IMR-90 (cell line): Measurements from ENCODE around the gene GGT1. TPM values are rescaled to one million over a fixed set of nuclear protein-coding genes. Genes with fewer than 3 reads are reported as not detected.
"Not testable (repeated sequence)": the region's sequence is repeated elsewhere in the genome, so short reads cannot be mapped to it uniquely, and the experiment has no call there.

ENCODE experiments used
- ATAC-seq: fragments of 200-7000 bp; cut with Tn5 transposase; 2 replicates; pipeline ENCODE4 v1.9.1; 2020; ENCODE audit warnings: low read depth, mild to moderate bottlenecking, moderate library complexity
- BruUV-seq: library from RNA; stranded (reverse); fragments of 400-500 nt; replicated peaks from 2 replicates; lab custom pipeline; 2021; lab: Mats Ljungman, UMichigan
- CTCF ChIA-PET: fragments of 300-600 bp; formaldehyde crosslinking; extraction: SDS; loops from one replicate; lab custom pipeline; 2021; ENCODE audit warnings: antibody characterized with exemption; lab: Yijun Ruan, JAX
- POLR2A ChIA-PET: fragments of 300-600 bp; sonication (Branson Sonifier 250); formaldehyde crosslinking; loops from one replicate; lab custom pipeline; 2022; ENCODE audit warnings: antibody characterized with exemption; ENCODE audit not compliant: unreplicated experiment; lab: Charles Lee
- DNase-seq: peaks from one replicate; pipeline ENCODE4 v3.0.0; 2013
- H2AFZ ChIP-seq: replicated peaks from 2 replicates; pipeline ENCODE3; 2013; ENCODE audit warnings: low read length, mild to moderate bottlenecking; ENCODE audit not compliant: poor library complexity
- H2AK5ac ChIP-seq: 2 replicates; pipeline ENCODE4 v1.6.1; 2013; ENCODE audit warnings: low read depth, low read length, inconsistent platforms
- H2AK9ac ChIP-seq: replicated peaks from 2 replicates; pipeline ENCODE3; 2013; ENCODE audit warnings: mild to moderate bottlenecking, low read depth, low read length, moderate library complexity; ENCODE audit not compliant: poor library complexity
- H2BK120ac ChIP-seq: 2 replicates; pipeline ENCODE4 v1.6.1; 2013; ENCODE audit warnings: low read depth, low read length, inconsistent platforms
- H2BK15ac ChIP-seq: 3 replicates; pipeline ENCODE4 v1.6.1; 2013; ENCODE audit warnings: low read depth, low read length, inconsistent platforms
- H2BK20ac ChIP-seq: 2 replicates; pipeline ENCODE4 v1.6.1; 2013; ENCODE audit warnings: low read depth, mild to moderate bottlenecking, inconsistent platforms, low read length, moderate library complexity
- H2BK5ac ChIP-seq: 2 replicates; pipeline ENCODE4 v1.6.1; 2013; ENCODE audit warnings: mild to moderate bottlenecking, low read depth, low read length, inconsistent platforms; ENCODE audit not compliant: poor library complexity, severe bottlenecking
- H3K14ac ChIP-seq: replicated peaks from 2 replicates; pipeline ENCODE4 v1.6.1; 2013; ENCODE audit warnings: low read depth, low read length, inconsistent platforms
- H3K18ac ChIP-seq: 2 replicates; pipeline ENCODE4 v1.6.1; 2013; ENCODE audit warnings: low read depth, low read length, control low read depth
- H3K23ac ChIP-seq: 2 replicates; pipeline ENCODE4 v1.6.1; 2013; ENCODE audit warnings: low read depth, low read length, inconsistent platforms
- H3K27ac ChIP-seq: 2 replicates; pipeline ENCODE4 v1.5.1; 2013; ENCODE audit warnings: mild to moderate bottlenecking, control low read depth, low read length; ENCODE audit not compliant: insufficient read depth
- H3K27me3 ChIP-seq: 2 replicates; pipeline ENCODE4 v1.6.1; 2013; ENCODE audit warnings: low read length; ENCODE audit not compliant: control insufficient read depth, insufficient read depth
- H3K36me3 ChIP-seq: 2 replicates; pipeline ENCODE4 v1.6.1; 2013; ENCODE audit warnings: low read length, mixed read lengths; ENCODE audit not compliant: control insufficient read depth, insufficient read depth
- H3K4ac ChIP-seq: 2 replicates; pipeline ENCODE4 v1.6.1; 2013; ENCODE audit warnings: low read depth, low read length, inconsistent platforms
- H3K4me1 ChIP-seq: 2 replicates; pipeline ENCODE4 v1.6.1; 2013; ENCODE audit warnings: low read length, mixed read lengths; ENCODE audit not compliant: control insufficient read depth, insufficient read depth
- H3K4me2 ChIP-seq: 2 replicates; pipeline ENCODE4 v1.6.1; 2013; ENCODE audit warnings: low read depth, mild to moderate bottlenecking, control low read depth, low read length, moderate library complexity
- H3K4me3 ChIP-seq: 2 replicates; pipeline ENCODE4 v1.5.1; 2013; ENCODE audit warnings: low read depth, mild to moderate bottlenecking, control low read depth, low read length, moderate library complexity; ENCODE audit not compliant: insufficient read depth
- H3K56ac ChIP-seq: 2 replicates; pipeline ENCODE4 v1.6.1; 2013; ENCODE audit warnings: low read length, inconsistent platforms; ENCODE audit not compliant: insufficient read depth; ENCODE audit errors: extremely low read depth
- H3K79me1 ChIP-seq, 2 experiments: 2 replicates each; pipeline ENCODE4 v1.6.1; 2013; ENCODE audit warnings: low read length in 2 of 2, inconsistent platforms in 1 of 2, low read depth in 1 of 2
- H3K9ac ChIP-seq: 2 replicates; pipeline ENCODE4 v1.6.1; 2013; ENCODE audit warnings: low read depth, low read length, control low read depth
- H3K9me1 ChIP-seq: 2 replicates; pipeline ENCODE4 v1.6.1; 2013; ENCODE audit warnings: low read length, inconsistent platforms; ENCODE audit not compliant: insufficient read depth
- H3K9me3 ChIP-seq: 2 replicates; pipeline ENCODE4 v1.6.1; 2013; ENCODE audit warnings: low read length; ENCODE audit not compliant: control insufficient read depth, insufficient read depth
- H4K20me1 ChIP-seq: 2 replicates; pipeline ENCODE4 v1.6.1; 2013; ENCODE audit warnings: low read length, inconsistent platforms; ENCODE audit not compliant: insufficient read depth
- H4K5ac ChIP-seq: 2 replicates; pipeline ENCODE4 v1.6.1; 2013; ENCODE audit warnings: mild to moderate bottlenecking, low read depth, low read length, control low read depth
- H4K8ac ChIP-seq, 2 experiments: 2 replicates each; pipeline ENCODE4 v1.6.1; 2013; ENCODE audit warnings: low read depth in 2 of 2, low read length in 2 of 2, control low read depth in 1 of 2, inconsistent platforms in 1 of 2
- H4K91ac ChIP-seq: 2 replicates; pipeline ENCODE4 v1.6.1; 2013; ENCODE audit warnings: low read depth, low read length, inconsistent platforms; ENCODE audit not compliant: insufficient read depth
- CEBPB ChIP-seq: IDR thresholded peaks from 2 replicates; pipeline ENCODE4 v1.6.1; 2012; ENCODE audit warnings: low read depth, low read length, improper control_type of control experiment
- WGBS, 2 experiments: methylation state at CpG; one replicate each; pipeline versions ENCODE4 v1.1.5 to v1.1.7; 2013; ENCODE audit warnings: missing lambda C conversion rate in 2 of 2; ENCODE audit not compliant: insufficient read length in 1 of 2; ENCODE audit errors: extremely low coverage in 2 of 2; 5-methylcytosine and 5-hydroxymethylcytosine counted together
- dilution Hi-C: fragments of 300-500 bp; cut with HindIII; formaldehyde crosslinking; loops from one replicate; pipeline ENCODE4 v1.14.3; 2018; ENCODE audit warnings: low sequenced_read_pairs; ENCODE audit not compliant: unreplicated experiment
- in situ Hi-C: fragments of 300-500 bp; cut with MboI; formaldehyde crosslinking; loops from 3 replicates; pipeline ENCODE4 v1.14.3; 2019; ENCODE audit warnings: low sequenced_read_pairs, inconsistent platforms, mixed read lengths
- intact Hi-C: fragments of 100-400 bp; cut with micrococcal nuclease; formaldehyde crosslinking; loops from 2 replicates; pipeline ENCODE4 v1.10.0; 2022
- polyA plus RNA-seq, 3 experiments: library from polyadenylated mRNA; depleted of rRNA; stranded (reverse); fragments of >200 nt; gene quantifications; 2 replicates each; pipeline ENCODE4 v1.2.3, GENCODE V29; 2012; ENCODE audit warnings: low replicate concordance in 1 of 3
- total RNA-seq: library from RNA; depleted of rRNA; stranded (reverse); fragments of >200 nt; gene quantifications from 2 replicates; pipeline ENCODE4 v1.2.3, GENCODE V29; 2012

Gene GGT1
- total and polyA plus RNA-seq, 2 of the 4 experiments (the other 2 are of a cell fraction): 3.4 to 7.3 TPM

DNA sequence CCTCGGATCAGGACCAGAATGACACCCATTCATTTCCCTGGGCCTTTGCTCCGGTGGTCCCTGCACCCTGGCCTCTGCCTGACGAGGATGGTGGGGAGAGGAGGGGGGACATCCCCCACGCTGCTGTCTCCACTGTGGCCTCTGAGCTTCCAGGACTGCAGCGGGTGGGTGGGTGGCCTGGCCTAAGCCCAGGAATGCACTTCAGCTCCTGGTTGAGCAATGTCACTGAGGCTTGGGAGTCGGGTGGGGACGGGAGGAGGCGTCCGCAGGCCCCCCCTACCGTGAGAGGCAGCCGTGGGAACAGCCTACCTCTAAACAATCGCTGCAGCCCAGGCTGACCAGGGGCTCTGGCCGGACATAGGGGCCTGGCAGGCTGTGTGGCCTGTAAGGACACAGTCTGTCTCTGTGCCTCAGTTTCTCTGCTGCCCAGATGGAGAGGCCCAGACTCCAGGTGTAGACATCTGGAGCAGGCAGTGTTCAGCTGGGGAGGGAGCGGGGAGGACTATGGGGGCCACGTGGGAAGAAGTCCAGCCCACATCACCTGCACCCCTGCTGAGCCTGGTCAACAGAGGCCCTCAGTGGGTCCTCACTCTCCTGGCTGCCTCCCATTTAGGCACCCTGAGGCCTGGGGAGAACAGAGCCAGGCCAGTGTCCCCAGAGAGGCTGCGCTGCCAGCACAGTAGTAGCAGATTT is 28.6 kb downstream of the GGT1 start:
- H3K4me3 ChIP-seq: not testable (repeated sequence)
- DNase-seq: peak; percentile 36

DNA sequence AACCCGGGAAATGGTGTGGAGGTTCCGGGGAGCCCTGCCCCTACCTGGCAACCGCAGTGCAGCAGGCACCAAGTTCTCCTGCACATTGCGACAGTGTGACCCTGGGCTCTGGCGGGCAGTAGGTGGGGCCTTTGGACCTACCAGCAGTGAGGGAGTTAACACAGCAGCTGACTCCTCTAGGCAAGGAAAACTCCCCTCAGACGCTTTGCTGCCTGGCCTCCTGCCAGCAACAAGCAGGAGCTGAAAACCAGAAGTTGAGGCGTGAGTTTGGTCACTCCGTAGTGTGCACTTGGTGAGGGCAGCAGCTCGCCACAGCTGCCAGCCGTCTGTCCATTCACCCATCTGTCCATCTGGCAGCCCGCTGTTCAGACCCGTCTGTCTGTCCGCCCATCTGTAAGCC is 29.6 kb downstream of the GGT1 start:
- H3K4me2 ChIP-seq, H4K8ac ChIP-seq, in situ Hi-C loops, CTCF ChIA-PET, H3K27me3 ChIP-seq, H4K5ac ChIP-seq, H3K14ac ChIP-seq, H4K20me1 ChIP-seq, dilution Hi-C loops, H4K91ac ChIP-seq, H2AK9ac ChIP-seq, H3K36me3 ChIP-seq, H2AFZ ChIP-seq, H3K9ac ChIP-seq, H3K23ac ChIP-seq, H2BK5ac ChIP-seq, H3K9me3 ChIP-seq, H3K18ac ChIP-seq, intact Hi-C loops, H3K56ac ChIP-seq, ATAC-seq, H2BK20ac ChIP-seq, BruUV-seq, H3K79me1 ChIP-seq, H3K4me3 ChIP-seq, H3K9me1 ChIP-seq, H3K4ac ChIP-seq, H3K27ac ChIP-seq, H2BK15ac ChIP-seq, H2AK5ac ChIP-seq, H2BK120ac ChIP-seq, POLR2A ChIA-PET: not testable (repeated sequence)
- H3K4me1 ChIP-seq: peaks cover 13% of the 10 kb centered on the region; the same call in 1 of the 2 replicates
- no CpG with 5 or more reads among the region's 13 CpGs for WGBS, 2 experiments
- peak; percentile 12 for DNase-seq

More for the DNA sequence above, 28.6 kb downstream of the GGT1 start:
- H2BK5ac ChIP-seq, CTCF ChIA-PET, H3K36me3 ChIP-seq, H3K18ac ChIP-seq, H4K20me1 ChIP-seq, H3K23ac ChIP-seq, H4K91ac ChIP-seq, BruUV-seq, dilution Hi-C loops, H2AFZ ChIP-seq, H2AK9ac ChIP-seq, H2AK5ac ChIP-seq, H3K4ac ChIP-seq, H3K9ac ChIP-seq, in situ Hi-C loops, H3K27me3 ChIP-seq, H3K79me1 ChIP-seq, intact Hi-C loops, H4K5ac ChIP-seq, H2BK20ac ChIP-seq, H3K56ac ChIP-seq, H2BK120ac ChIP-seq, H2BK15ac ChIP-seq, H3K4me2 ChIP-seq, H3K9me3 ChIP-seq, POLR2A ChIA-PET, H3K9me1 ChIP-seq, H3K14ac ChIP-seq: not testable (repeated sequence)
- Histone ChIP-seq H4K8ac (peak overlapping the region in 1 of 2 experiments; percentile 40; a peak in 1 of 4 replicates), H3K4me1 (peaks cover 13% of the 10 kb centered on the region; the same call in 1 of the 2 replicates), H3K27ac (peak overlapping the region; percentile 55; the same call in 1 of the 2 replicates)
- WGBS, 2 experiments: no CpG with 5 or more reads among the region's 16 CpGs
- peak; percentile 52 for TF ChIP-seq CEBPB
- ATAC-seq: 0 out of 2 replicates have a peak, but pooled peaks have one; percentile 32
